CD4-positive, CD25-positive, alpha-beta regulatory T cell (primary cell): Measurements from ENCODE around the gene PSMG2. TPM values are rescaled to one million over a fixed set of nuclear protein-coding genes. Genes with fewer than 3 reads are reported as not detected.

ENCODE experiments used
- ATAC-seq, 2 donors: fragments of 150-1000 bp; cut with Tn5 transposase; one replicate each; pipeline ENCODE4 v1.10.0; 2021; ENCODE audit warnings: low read depth in 2 of 2, moderate number of reproducible peaks in 2 of 2, moderate library complexity in 1 of 2
- DNase-seq, 3 donors: peaks; one replicate each; pipeline versions ENCODE4 v3.0.0 to v3.0.0-alpha.2; 2012 to 2022; ENCODE audit warnings: mixed read lengths in 1 of 3
- H3K27ac ChIP-seq: one replicate; pipeline ENCODE4 v1.7.0; 2013; ENCODE audit warnings: mild to moderate bottlenecking, low read length; ENCODE audit not compliant: insufficient read depth, poor library complexity, severe bottlenecking
- H3K27me3 ChIP-seq: one replicate; pipeline ENCODE4 v1.7.0; 2013; ENCODE audit warnings: low read length; ENCODE audit not compliant: control insufficient read depth, insufficient read depth
- H3K36me3 ChIP-seq: one replicate; pipeline ENCODE4 v1.7.0; 2013; ENCODE audit warnings: mild to moderate bottlenecking, low read length, moderate library complexity; ENCODE audit not compliant: control insufficient read depth, insufficient read depth
- H3K4me1 ChIP-seq: 2 replicates; pipeline ENCODE4 v1.7.0; 2013; ENCODE audit warnings: mild to moderate bottlenecking, low read length; ENCODE audit not compliant: insufficient read depth, control insufficient read depth, poor library complexity, severe bottlenecking
- H3K4me3 ChIP-seq: one replicate; pipeline ENCODE4 v1.7.0; 2013; ENCODE audit warnings: low read depth, mild to moderate bottlenecking, low read length, moderate library complexity
- H3K9me3 ChIP-seq, 2 experiments: 1 replicate in 1 of 2; 2 replicates in 1 of 2; pipeline ENCODE4 v1.7.0; 2013; ENCODE audit warnings: low read length in 2 of 2, mild to moderate bottlenecking in 1 of 2, moderate library complexity in 1 of 2; ENCODE audit not compliant: control insufficient read depth in 2 of 2
- H3K27ac Mint-ChIP-seq, 3 donors: one replicate each; pipeline ENCODE4 v1.8.0; 2020 to 2022; ENCODE audit warnings: mild to moderate bottlenecking in 3 of 3, mixed read lengths in 3 of 3, moderate library complexity in 2 of 3
- H3K27me3 Mint-ChIP-seq: one replicate; pipeline ENCODE4 v1.8.0; 2022; ENCODE audit warnings: mild to moderate bottlenecking, mixed read lengths
- H3K36me3 Mint-ChIP-seq: one replicate; pipeline ENCODE4 v1.8.0; 2020; ENCODE audit warnings: mixed read lengths
- H3K4me1 Mint-ChIP-seq, 4 donors: one replicate each; pipeline ENCODE4 v1.8.0; 2020 to 2022; ENCODE audit warnings: mixed read lengths in 4 of 4, mild to moderate bottlenecking in 1 of 4
- H3K4me3 Mint-ChIP-seq, 4 donors: one replicate each; pipeline ENCODE4 v1.8.0; 2020 to 2022; ENCODE audit warnings: mild to moderate bottlenecking in 4 of 4, mixed read lengths in 4 of 4, moderate library complexity in 3 of 4
- H3K9me3 Mint-ChIP-seq, 7 donors: one replicate each; pipeline ENCODE4 v1.8.0; 2020 to 2022; ENCODE audit warnings: mixed read lengths in 7 of 7, mild to moderate bottlenecking in 3 of 7, moderate library complexity in 2 of 7
- polyA plus RNA-seq, 4 donors: library from polyadenylated mRNA; unstranded; fragments of 300-500 nt; fragmentation: Illumina TruSeq; gene quantifications; one replicate each; pipeline ENCODE4 v1.2.3, GENCODE V29; 2021
- total RNA-seq: library from RNA; stranded (reverse); gene quantifications from one replicate; pipeline ENCODE4 v1.2.3, GENCODE V29; 2022

PSMG2 gene
- total and polyA plus RNA-seq, 5 donors from 2014 or later, result 60.3 to 199 (median 147) TPM

DNA sequence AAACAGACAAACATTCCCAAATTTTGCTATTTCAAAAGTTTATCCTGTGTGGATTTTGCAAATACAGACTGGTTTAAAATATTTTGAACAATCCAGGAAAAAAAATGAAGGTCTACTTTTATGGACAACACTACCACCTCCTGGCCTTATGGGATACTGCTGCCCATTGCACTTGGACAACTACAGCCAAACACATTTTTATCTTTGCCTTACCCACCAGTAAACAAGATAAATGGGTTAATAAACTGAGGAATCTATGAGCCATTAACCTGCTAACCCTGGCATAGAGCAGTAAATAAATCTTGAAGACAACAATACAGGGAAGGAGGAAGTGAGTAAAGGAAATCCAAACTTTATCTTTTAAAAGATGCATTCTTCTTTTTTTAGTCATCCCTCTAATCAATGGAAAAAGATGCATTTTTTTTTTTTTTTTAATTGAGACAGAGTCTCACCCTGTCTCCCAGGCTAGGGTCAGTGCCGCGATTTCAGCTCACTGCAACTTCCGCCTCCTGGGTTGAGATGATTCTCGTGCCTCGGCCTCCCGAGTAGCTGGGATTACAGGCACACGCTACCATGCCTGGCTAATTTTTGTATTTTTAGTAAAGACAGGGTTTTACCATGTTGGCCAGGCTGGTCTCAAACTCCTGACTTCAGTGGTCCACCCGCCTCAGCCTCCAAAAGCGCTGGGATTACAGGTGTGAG lies 42.8 kb upstream of the PSMG2 start:
- peak overlapping the region; percentile 11 to 88 (median 63) for H3K4me3 Mint-ChIP-seq
- H3K9me3 ChIP-seq, result no peaks in the 10 kb centered on the region
- ATAC-seq (peak in 1 of 2 donors; percentile 35), DNase-seq (peak in 2 of 3 donors; percentile 46 to 63)
- no peaks in the 10 kb centered on the region for H3K36me3 Mint-ChIP-seq
- H3K27ac Mint-ChIP-seq, result no peak overlapping the region
- no peaks in the 10 kb centered on the region for H3K36me3 ChIP-seq
- H3K4me1 ChIP-seq, result peaks cover 9% of the 10 kb centered on the region
- H3K4me3 ChIP-seq, result no peak overlapping the region
- peaks cover 25% of the 10 kb centered on the region for H3K27me3 Mint-ChIP-seq
- no peak overlapping the region for H3K27ac ChIP-seq
- no peaks in the 10 kb centered on the region for H3K9me3 Mint-ChIP-seq
- H3K27me3 ChIP-seq, result peaks cover 8% of the 10 kb centered on the region
- peaks cover 5 to 16% (median 9%) of the 10 kb centered on the region in 4 donors for H3K4me1 Mint-ChIP-seq

GRCh38 chr18:12668041-12668440 lies 34.8 kb upstream of the PSMG2 start:
- no peak overlapping the region for H3K27ac ChIP-seq
- ATAC-seq (no peak), DNase-seq (no peak)
- peaks cover 8% of the 10 kb centered on the region for H3K36me3 Mint-ChIP-seq
- no peak overlapping the region for H3K27ac Mint-ChIP-seq
- no peak overlapping the region for H3K4me3 Mint-ChIP-seq
- H3K27me3 Mint-ChIP-seq, result no peaks in the 10 kb centered on the region
- no peaks in the 10 kb centered on the region for H3K4me1 ChIP-seq
- peaks cover 0 to 1% (median 0%) of the 10 kb centered on the region in 7 donors for H3K9me3 Mint-ChIP-seq
- peaks cover 7% of the 10 kb centered on the region for H3K36me3 ChIP-seq
- no peaks in the 10 kb centered on the region for H3K27me3 ChIP-seq
- H3K9me3 ChIP-seq, result no peaks in the 10 kb centered on the region
- no peaks in the 10 kb centered on the region for H3K4me1 Mint-ChIP-seq
- no peak overlapping the region for H3K4me3 ChIP-seq

GRCh38 chr18:12679183-12679786 lies 23.6 kb upstream of the PSMG2 start:
- no peaks in the 10 kb centered on the region for H3K9me3 Mint-ChIP-seq
- ATAC-seq, result no peak

DNA sequence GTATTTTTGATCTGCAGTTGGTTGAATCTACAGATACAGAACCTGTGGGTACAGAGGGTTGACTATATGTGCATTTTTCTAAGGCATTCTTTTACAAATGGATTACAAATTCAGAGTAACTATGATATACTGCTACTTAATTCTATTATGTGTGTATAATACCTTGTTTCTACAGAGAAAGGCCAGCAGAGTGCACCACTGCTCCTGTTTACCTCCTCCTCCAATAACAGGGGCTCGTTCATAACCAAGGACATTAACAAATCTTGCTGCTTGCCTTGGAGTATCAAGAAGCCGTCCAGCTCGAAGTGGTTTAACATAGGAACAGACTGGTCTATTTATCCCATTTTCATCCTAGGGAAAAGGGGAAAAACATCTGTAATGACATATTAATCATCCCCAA lies 16.7 kb upstream of the PSMG2 start:
- ATAC-seq (no peak), DNase-seq (peak in 1 of 3 donors; percentile 30)
- Mint-ChIP-seq H3K9me3 (no peaks in the 10 kb centered on the region), H3K27me3 (no peaks in the 10 kb centered on the region), H3K4me1 (peaks cover 0 to 5% (median 2%) of the 10 kb centered on the region in 4 donors), H3K27ac (no peak overlapping the region), H3K36me3 (peaks cover 12% of the 10 kb centered on the region), H3K4me3 (no peak overlapping the region)
- Histone ChIP-seq H3K36me3 (peaks cover 12% of the 10 kb centered on the region), H3K27me3 (no peaks in the 10 kb centered on the region), H3K9me3 (no peaks in the 10 kb centered on the region), H3K4me3 (no peak overlapping the region), H3K27ac (no peak overlapping the region), H3K4me1 (no peaks in the 10 kb centered on the region)

More at GRCh38 chr18:12679183-12679786, 23.6 kb upstream of the PSMG2 start:
- DNase-seq, result no peak
- peaks cover 0 to 10% (median 9%) of the 10 kb centered on the region in 4 donors for H3K4me1 Mint-ChIP-seq
- Histone ChIP-seq H3K27ac (no peak overlapping the region), H3K9me3 (no peaks in the 10 kb centered on the region), H3K4me3 (no peak overlapping the region), H3K36me3 (peaks cover 36% of the 10 kb centered on the region), H3K4me1 (no peaks in the 10 kb centered on the region), H3K27me3 (no peaks in the 10 kb centered on the region)
- H3K4me3 Mint-ChIP-seq, result no peak overlapping the region
- peaks cover 18% of the 10 kb centered on the region for H3K36me3 Mint-ChIP-seq
- no peaks in the 10 kb centered on the region for H3K27me3 Mint-ChIP-seq
- peak overlapping the region in 1 of 3 donors; percentile 56 for H3K27ac Mint-ChIP-seq

GRCh38 chr18:12689256-12689850 lies 13.5 kb upstream of the PSMG2 start:
- Histone ChIP-seq H3K9me3 (no peaks in the 10 kb centered on the region), H3K4me3 (no peak overlapping the region), H3K4me1 (no peaks in the 10 kb centered on the region), H3K36me3 (peaks cover 12% of the 10 kb centered on the region), H3K27ac (no peak overlapping the region), H3K27me3 (no peaks in the 10 kb centered on the region)
- peak overlapping the region in 1 of 3 donors; percentile 56 for H3K27ac Mint-ChIP-seq
- peaks cover 0 to 3% (median 0%) of the 10 kb centered on the region in 7 donors for H3K9me3 Mint-ChIP-seq
- no peak for ATAC-seq
- DNase-seq, result no peak
- H3K27me3 Mint-ChIP-seq, result no peaks in the 10 kb centered on the region
- peaks cover 22% of the 10 kb centered on the region for H3K36me3 Mint-ChIP-seq
- peak overlapping the region in 1 of 4 donors; percentile 31 for H3K4me3 Mint-ChIP-seq
- H3K4me1 Mint-ChIP-seq, result peaks cover 5 to 20% (median 13%) of the 10 kb centered on the region in 4 donors

GRCh38 chr18:12692206-12692605 lies 10.6 kb upstream of the PSMG2 start:
- Mint-ChIP-seq H3K4me3 (peak overlapping the region in 1 of 4 donors; percentile 78), H3K27me3 (no peaks in the 10 kb centered on the region), H3K27ac (peak overlapping the region; percentile 31 to 92 (median 39)), H3K4me1 (peaks cover 5 to 20% (median 16%) of the 10 kb centered on the region in 4 donors), H3K9me3 (peaks cover 0 to 3% (median 0%) of the 10 kb centered on the region in 7 donors), H3K36me3 (peaks cover 19% of the 10 kb centered on the region)
- peaks cover 14% of the 10 kb centered on the region for H3K36me3 ChIP-seq
- DNase-seq (no peak), ATAC-seq (no peak)
- no peaks in the 10 kb centered on the region for H3K27me3 ChIP-seq
- no peaks in the 10 kb centered on the region for H3K9me3 ChIP-seq
- no peak overlapping the region for H3K27ac ChIP-seq
- H3K4me1 ChIP-seq, result no peaks in the 10 kb centered on the region
- H3K4me3 ChIP-seq, result no peak overlapping the region

DNA sequence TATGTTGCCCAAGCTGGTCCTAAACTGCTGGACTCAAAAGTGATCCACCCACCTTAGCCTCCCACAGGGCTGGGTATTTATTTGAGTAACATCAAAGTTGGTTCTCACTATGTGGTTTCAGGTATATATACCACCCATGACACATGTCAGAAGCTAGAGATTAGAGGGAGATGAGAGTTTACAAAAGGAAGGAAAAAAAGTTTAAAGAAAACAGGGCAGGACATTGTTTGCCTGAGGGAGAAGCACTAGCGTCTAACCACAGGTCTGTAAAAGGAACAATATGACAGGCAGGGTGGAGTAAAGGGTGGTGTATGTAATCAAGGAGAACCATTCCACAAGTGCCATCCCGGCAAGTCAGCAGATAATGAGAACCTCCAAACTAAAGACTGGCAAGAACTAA lies 8.8 kb upstream of the PSMG2 start:
- Histone ChIP-seq H3K4me1 (no peaks in the 10 kb centered on the region), H3K27me3 (no peaks in the 10 kb centered on the region), H3K9me3 (no peaks in the 10 kb centered on the region), H3K27ac (no peak overlapping the region), H3K36me3 (peaks cover 22% of the 10 kb centered on the region), H3K4me3 (no peak overlapping the region)
- H3K27me3 Mint-ChIP-seq, result no peaks in the 10 kb centered on the region
- H3K4me3 Mint-ChIP-seq, result no peak overlapping the region
- peaks cover 5 to 27% (median 20%) of the 10 kb centered on the region in 4 donors for H3K4me1 Mint-ChIP-seq
- peaks cover 0 to 3% (median 0%) of the 10 kb centered on the region in 7 donors for H3K9me3 Mint-ChIP-seq
- H3K36me3 Mint-ChIP-seq, result peaks cover 25% of the 10 kb centered on the region
- DNase-seq (no peak), ATAC-seq (no peak)
- H3K27ac Mint-ChIP-seq, result no peak overlapping the region
